LoVo (cell line): ENCODE results near the gene LSM14A.
"Not testable (repeated sequence)": the region's sequence is repeated elsewhere in the genome, so short reads cannot be mapped to it uniquely, and the experiment has no call there.

ENCODE experiments used
- DNase-seq: peaks from one replicate; pipeline ENCODE4 v3.0.0-alpha.2; 2016; ENCODE audit warnings: low spot score

Gene LSM14A

DNA sequence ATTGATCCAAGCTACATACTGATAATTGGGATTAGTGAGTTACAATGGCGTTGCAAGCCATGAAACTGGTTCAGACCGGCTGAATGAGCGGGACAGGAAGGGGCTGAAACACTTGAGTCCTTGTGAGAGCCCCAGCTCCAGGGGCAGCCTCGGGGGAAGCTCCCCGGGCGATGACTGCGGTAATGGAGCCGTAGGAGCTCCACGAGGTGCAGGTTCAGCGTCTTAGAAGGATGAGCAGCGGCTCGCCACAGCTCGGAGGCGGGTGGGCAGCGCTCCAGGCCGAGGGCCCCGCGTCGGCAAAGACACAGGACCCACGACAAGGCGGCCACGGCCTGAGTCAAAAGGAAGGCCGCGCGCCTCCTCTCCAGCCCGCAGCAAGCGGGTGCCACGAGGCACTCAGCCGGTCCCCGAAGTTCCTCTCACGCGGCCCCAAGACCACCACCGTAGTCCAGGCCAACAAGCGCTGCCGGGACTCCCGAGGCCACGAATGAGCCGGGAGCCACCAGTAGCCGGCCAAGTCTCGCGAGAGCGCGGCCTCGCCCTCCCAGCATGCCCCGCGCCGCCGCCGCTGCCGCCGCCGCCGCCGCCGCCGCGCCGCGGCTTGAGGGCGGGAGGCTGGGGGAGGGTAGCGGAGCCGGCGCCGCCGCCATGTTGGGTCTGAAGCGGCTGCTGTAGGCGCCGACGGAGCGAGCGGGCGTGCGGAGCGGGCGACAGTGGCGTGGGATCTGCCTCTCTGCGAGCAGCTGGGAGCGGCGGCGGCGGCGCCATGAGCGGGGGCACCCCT, at the start of gene LSM14A:
Gene LSM14A (plus strand): TSS at position 628 of the 784 bp plus-strand sequence. CDS start 139 bp downstream, at position 767.
- peak; percentile 92 for DNase-seq

GRCh38 chr19:34124828-34125227, 47.5 kb upstream of the LSM14A start:
- no peak for DNase-seq

- DNase-seq = no peak
Observed at GRCh38 chr19:34126966-34127365, 45.3 kb upstream of the LSM14A start.

DNA sequence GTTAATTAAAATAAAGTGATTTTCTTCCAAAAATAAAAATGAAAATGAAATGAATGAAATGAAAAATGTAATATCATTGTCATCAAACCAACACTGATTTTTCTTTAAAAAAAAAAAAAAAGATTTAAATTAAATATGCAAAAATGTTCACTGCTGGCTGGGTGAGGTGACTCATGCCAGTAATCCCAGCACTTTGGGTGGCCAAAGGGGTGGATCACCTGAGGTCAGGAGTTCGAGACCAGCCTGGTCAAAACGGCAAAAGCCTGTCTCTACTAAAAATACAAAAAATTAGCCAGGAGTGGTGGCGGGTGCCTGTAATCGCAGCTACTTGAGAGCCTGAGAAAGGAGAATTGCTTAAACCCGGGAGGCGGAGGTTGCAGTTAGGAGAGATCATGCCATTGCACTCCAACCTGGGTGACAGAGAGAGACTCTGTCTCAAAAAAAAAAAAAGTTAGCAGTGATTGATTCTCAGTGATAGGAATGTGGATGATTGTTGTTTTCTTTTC, 44.6 kb upstream of the LSM14A start:
- DNase-seq = no peak

DNA sequence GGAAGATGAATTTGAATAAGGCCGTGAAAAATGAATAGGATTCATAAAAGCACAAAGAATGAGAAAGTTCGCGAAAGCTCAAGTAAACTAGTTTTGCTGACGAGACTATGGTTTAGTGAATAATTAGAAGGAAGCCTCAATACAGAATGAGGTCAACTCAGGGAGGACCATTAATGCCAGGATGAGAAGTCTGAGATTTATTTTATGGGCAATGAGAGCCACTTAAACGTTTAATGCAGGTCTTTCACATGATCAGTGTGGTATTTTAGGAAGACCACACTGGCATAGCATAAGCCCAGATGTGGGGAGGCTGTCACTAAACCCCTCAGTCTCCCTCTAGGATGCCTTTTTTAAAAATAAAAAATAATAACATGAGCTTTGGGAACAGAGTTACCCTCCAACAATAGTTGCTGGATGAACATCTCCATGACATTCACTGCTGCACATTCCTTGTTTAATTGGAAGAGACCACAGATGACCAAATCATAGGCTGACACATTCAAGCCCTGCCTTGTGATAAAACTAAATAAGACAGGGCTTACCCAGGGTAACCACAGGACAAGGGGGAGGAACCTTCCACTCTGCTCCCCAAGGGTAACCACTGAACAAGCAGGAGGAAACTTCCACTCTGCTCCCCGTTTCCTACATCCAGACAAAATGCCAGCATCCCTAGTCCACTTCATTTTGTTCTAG, 43.6 kb upstream of the LSM14A start:
- DNase-seq = no peak

GRCh38 chr19:34131100-34131499, 41.2 kb upstream of the LSM14A start:
- DNase-seq = no peak

- DNase-seq = not testable (repeated sequence)
Observed at GRCh38 chr19:34132145-34132544, 40.2 kb upstream of the LSM14A start.

GRCh38 chr19:34132706-34133105, 39.6 kb upstream of the LSM14A start:
- DNase-seq = not testable (repeated sequence)

DNA sequence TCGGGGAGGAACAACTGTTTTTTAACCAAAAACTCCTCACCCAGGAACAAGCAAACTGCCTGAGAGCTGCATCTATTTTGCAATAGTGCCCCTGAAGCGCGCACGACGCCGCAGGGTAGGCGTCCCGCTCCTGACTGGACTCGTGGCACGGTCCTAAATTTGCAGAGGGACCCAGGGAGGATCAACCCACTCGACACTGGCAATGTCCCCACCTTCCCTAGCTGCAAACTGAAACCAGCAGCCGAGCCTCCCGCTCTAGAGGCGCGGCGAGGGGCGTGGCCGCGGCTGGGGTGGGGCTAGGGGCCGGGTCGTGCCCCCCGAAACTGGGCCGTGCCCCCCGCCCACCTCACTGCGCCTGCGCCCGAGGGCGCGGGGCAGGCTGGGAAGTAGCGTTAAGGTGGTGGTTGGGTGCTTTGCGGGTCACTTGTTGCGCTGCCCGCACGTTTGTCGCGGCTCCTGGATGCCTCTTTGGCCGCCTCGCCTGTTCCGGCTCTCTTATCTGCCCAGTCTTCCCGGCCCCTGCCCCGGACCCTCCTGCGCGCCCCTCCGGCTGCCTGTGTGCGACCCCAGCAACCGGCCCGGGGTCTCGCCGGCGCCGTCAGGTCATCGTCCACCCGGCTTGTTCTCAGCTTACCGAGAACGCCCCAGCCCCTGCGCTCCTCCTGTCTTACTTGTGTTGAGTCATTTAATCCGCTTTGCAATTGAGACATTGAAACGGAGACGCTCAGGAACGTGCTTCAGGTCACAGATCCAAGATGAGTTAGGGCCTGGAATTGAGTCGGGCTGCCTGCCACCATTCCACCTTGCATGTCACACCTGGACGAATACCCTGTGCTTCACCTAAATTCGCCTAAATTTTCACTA, 37.9 kb upstream of the LSM14A start:
- peak; percentile 89 for DNase-seq

DNA sequence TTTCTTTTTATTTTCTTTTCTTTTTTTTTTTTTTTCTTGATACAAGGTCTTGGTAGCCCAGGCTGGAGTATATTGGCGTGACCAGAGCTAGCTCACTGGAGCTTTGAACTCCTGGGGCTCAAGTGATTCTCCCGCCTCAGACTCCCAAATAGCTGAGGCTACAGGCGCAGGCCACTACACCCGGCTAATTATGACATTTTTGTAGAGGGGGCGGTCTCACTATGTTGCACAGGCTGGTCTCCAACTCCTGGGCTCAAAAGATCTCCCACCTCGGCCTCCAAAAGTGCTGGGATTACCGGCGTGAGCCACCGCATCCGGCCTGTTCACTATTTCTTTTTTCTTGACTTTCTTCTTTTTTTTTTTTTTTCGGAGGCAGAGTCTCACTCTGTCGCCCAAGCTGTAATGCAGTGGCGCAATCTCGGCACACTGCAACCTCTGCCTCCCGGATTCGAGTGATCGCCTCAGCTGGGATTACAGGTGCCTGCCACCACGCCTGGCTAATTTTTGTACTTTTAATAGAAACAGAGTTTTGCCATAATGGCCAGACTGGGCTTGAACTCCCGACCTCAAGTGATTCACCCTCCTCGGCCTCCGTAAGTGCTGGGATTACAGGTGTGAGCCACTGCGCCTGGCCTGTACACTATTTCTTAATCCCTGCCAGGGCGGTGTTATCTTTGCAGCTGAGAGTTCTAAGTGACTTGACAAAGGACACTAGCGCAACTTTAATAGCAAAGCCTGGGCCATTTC, 37.1 kb upstream of the LSM14A start:
- no peak for DNase-seq

DNA sequence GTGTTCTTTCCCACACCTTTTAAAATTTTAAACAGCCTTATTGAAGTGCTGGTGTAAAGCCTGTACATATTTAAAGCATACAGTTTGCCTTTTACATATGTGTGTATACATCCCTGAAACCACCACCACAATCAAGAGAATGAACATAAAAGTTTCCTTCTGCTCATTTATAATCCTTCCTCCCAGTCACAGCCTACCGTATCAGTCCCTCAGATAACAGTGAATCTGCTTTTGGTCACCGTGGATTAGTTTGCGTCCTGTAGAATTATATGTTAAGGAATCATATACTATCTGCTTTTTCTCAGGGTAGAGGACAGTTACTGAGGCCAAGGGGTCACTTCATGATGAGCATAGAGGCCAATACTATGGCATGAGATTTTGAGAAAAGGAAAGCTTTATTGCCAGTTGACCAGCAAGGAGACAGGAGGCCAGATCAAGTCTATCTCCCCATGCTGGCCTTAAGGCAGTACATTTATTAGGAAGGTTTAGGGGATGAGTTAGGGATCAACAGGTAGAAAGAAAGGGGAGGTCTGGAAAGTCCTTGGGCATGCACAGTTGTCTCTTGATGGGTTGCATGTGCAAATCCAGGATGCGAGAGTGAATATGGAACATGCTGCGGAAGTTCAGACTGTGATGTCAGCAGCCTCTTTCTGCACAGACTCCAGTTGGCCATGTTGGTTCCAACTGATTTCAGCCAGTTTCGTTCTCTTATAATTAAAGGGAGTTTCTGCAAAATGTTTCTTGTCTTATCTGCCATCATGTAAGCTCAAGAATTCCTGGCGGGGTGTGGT, 36.3 kb upstream of the LSM14A start:
- DNase-seq = no peak

DNA sequence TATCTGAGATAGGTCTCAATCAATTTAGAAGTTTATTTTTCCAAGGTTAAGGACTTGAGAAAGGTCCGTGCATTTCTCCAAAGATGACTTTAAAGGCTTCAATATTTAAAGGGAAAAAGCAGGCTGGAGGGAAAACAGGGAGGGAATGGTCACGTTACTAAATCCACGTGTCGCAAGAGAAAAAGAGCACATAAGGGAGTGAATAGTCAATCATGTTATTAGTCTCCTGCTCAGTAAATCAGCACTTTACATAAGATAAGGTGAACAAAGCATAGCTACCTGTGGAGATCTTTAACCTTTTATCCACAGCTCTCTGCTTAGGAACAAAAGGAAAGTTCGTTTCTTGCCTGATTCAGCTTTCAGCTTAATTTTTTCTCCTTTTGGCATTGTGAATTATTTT, 31.3 kb upstream of the LSM14A start:
- no peak for DNase-seq

DNA sequence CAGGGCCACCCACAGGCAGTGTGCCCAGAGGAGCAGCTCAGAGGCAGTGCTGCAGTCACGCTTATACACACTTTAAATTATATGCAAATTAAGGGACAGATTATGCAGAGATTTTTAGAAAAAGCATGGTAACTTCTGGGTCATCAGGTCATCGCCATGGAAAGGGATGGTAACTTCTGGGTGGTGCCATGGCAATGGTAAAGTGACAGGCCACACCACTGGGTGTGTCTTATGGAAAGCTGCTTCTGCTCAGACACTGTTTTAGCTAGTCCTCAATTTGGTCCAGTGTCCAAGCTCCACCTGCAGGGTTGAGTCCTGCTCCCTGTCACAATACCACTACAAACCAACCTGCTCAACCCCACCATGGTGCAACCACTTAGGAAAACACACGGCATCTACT, 29.9 kb upstream of the LSM14A start:
- no peak for DNase-seq

DNA sequence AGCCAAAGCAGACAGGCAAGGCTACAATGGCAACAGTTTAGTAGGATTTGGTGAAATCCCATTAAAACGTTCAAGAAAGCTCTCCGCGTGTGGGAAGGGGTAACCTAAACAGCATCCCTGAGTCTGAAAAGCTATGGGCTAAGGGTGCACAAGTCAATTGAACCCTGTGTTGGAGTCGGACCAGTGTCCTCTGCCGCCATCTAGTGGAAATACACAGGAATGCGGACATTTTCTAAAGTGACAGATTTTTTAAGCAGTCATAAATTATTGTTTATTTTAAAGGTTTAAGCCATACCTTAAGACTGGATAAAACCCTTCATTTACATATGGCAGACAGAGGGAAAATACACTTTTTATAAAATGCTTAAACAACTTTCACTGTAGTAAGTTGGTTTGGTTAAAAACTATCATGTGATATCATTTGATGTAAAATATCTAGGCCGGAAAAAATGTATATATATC, 26.5 kb upstream of the LSM14A start:
- peak; percentile 63 for DNase-seq

DNA sequence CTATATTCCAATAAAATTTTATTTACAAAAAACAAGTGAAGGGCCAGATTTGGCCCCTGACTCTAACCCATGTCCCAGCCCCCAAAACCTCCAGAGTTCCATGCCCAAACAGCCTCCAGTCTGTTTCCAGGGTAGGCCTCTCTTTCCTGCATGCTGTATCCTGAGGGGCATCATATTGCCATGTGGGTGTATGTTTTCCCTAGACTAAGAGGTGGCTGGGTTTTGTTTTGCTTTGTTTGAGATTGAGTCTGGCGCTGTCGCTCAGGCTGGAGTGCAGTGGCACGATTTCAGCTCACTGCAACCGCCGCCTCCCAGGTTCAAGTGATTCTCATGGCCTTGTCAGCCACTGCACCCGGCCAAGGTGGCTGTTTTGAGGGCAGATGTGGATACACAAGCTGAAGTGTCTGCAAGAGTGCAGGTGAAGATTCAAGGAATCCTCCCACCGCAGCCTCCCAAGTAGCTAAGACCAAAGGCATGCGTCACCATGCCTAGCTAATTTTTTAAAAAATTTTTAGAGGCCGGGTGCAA, 23.6 kb upstream of the LSM14A start:
- DNase-seq = no peak

DNA sequence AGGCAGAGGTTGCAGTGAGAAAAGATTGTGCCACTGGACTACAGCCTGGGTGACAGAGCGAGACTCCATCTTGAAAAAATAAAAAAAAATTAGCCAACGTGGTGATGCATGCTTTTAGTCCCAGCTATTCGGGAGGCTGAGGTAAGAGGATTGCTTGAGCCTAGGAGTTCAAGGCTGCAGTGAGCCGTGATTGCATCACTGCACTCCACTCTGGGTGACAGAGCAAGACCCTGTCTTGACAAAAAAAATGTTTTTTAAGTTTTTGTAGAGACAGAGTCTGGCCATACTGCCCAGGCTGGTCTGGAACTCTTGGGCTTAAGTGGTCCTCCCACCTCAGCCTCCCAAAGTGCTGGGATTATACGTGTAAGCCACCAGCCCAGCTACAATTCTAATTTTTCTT, 22.4 kb upstream of the LSM14A start:
- DNase-seq = no peak

GRCh38 chr19:34150558-34150957, 21.7 kb upstream of the LSM14A start:
- DNase-seq = no peak

DNA sequence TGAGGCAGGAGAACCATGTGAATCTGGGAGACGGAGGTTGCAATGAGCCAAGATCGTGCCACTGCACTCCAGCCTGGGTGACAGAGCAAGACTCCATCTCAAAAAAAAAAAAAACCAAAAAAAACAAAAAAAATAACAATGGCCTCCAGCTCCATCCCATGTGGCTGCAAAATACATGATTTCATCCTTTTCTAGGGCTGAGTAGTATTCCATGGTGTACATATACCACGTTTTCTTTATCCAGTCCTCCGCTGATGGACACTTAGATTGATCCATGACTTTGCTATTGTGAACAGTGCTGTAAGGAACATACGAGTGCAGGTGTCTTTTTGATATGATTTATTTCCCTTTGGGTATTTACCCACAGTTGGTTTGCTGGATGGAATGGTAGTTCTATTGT, 20.9 kb upstream of the LSM14A start:
- no peak for DNase-seq

DNA sequence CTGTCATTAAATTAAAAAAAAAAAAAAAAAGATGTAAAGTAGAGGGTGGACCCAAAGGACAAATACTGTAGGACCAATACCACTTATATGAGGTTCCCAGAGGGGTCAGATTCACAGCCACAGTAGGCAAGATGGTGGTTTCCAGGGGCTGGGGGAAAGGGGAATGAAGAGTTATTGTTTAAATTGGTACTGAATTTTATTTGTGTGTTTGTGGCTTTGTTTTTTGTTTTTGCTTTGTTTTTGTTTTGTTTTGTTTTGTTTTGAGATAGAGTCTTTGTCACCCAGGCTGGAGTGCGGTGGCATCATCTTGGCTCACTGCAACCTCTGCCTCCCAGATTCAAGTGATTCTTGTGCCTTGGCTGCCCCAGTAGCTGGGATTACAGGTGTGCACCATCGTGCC, 17.9 kb upstream of the LSM14A start:
- no peak for DNase-seq

DNA sequence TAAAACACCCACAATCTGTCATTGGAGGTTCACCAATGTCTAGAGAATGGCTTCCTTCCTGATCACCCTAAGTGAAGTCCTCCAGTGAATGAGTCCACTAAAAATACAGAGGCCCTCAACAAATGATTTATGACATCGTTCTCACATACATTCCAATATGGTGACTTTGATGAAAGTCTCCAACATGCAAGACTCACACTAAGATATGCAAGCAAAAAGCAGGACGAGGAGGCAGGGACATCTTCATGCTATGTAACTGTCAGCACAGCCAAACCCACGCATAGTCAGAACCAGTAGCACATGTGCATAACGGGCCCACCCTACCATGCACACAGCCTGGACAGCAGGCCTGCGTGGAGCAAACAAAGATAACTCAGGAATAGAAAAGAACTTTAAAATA, 16.6 kb upstream of the LSM14A start:
- DNase-seq = no peak
